Muscle layer of duodenum (tissue), 2 donors: Measurements from ENCODE around the gene TINAGL1.

Experiments used
- H3K27ac ChIP-seq: one replicate; pipeline ENCODE4 v1.7.0; 2013; ENCODE audit warnings: mild to moderate bottlenecking, low read length
- H3K27me3 ChIP-seq: one replicate; pipeline ENCODE4 v1.7.0; 2013; ENCODE audit warnings: low read depth, mild to moderate bottlenecking, control low read depth, low read length
- H3K36me3 ChIP-seq, 2 donors: one replicate each; pipeline ENCODE4 v1.7.0; 2013; ENCODE audit warnings: low read length in 2 of 2, control low read depth in 1 of 2, mild to moderate bottlenecking in 1 of 2; ENCODE audit not compliant: insufficient read depth in 2 of 2, control insufficient read depth in 1 of 2
- H3K4me1 ChIP-seq, 2 donors: one replicate each; pipeline ENCODE4 v1.7.0; 2013; ENCODE audit warnings: low read length in 2 of 2, mild to moderate bottlenecking in 2 of 2, control low read depth in 1 of 2, moderate library complexity in 1 of 2; ENCODE audit not compliant: insufficient read depth in 2 of 2, control insufficient read depth in 1 of 2
- H3K4me3 ChIP-seq, 2 donors: one replicate each; pipeline ENCODE4 v1.7.0; 2013; ENCODE audit warnings: low read length in 2 of 2, low read depth in 1 of 2, mild to moderate bottlenecking in 1 of 2
- H3K9me3 ChIP-seq, 2 donors: one replicate each; pipeline ENCODE4 v1.7.0; 2013; ENCODE audit warnings: low read length in 2 of 2, control low read depth in 1 of 2, mild to moderate bottlenecking in 1 of 2; ENCODE audit not compliant: control insufficient read depth in 1 of 2
- donor health status: healthy.

The TINAGL1 gene

DNA sequence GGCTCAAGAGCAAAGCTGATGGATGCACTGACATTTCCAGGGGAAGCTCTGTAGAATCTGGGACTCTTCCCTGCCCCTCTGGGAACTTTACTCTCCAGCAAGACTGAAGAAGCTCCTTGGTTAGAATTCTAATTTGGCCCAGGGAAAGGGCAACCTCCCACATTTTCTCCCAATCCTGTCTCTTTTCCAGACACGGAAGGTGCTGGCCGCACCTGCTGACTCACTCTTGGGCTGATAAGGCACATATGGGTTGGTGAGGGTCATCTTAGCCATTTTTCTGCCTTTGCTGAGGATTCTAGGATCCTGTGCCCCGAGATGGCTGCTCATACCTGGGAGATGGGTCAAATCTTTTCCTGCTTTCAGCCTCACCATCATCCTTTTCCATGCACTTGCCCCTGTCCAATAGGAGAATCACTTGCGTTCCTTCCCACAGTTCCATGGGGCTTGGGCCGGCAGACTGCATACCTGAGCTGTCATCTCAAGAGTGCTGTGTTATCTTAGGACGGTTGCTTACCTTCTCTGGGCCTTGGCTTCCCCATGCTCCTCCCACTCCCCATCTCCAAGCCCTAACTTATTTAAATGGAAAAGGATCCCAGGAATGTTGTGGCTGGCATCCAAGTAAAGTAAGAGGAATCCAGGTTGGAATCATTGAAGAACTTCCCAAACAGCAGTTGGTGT, 1.3 kb downstream of the TINAGL1 start:
- peak overlapping the region; percentile 98 for H3K27ac ChIP-seq
- no peaks in the 10 kb centered on the region for H3K36me3 ChIP-seq
- peaks cover 6 to 46% of the 10 kb centered on the region in 2 donors for H3K4me1 ChIP-seq
- H3K9me3 ChIP-seq: no peaks in the 10 kb centered on the region
- no peaks in the 10 kb centered on the region for H3K27me3 ChIP-seq
- H3K4me3 ChIP-seq: peak overlapping the region; percentile 73 to 91

DNA sequence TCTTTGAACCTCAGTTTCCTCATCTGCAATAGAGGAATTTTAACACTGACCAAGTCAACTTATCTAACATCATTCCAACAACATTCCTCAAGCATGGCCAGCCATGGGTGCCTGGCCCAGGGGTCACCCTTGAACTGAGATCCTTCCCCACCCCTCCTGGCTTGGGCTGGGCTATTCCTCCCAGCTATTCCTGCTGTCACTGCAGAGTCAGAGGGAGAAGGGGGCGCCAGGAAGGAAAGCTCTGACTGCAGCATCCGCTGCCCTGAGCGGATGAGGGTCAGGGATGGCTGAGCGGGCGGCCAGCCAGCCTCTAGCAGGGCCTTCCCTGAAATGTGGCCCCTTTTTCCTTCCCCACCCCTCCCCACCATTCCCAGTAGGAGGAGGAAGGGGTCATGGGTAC, 3.1 kb downstream of the TINAGL1 start:
- H3K27me3 ChIP-seq: no peaks in the 10 kb centered on the region
- peaks cover 0 to 10% of the 10 kb centered on the region in 2 donors for H3K36me3 ChIP-seq
- H3K4me3 ChIP-seq: peak overlapping the region; percentile 31 to 55
- H3K9me3 ChIP-seq: no peaks in the 10 kb centered on the region
- H3K4me1 ChIP-seq: peaks cover 10 to 52% of the 10 kb centered on the region in 2 donors
- H3K27ac ChIP-seq: peak overlapping the region; percentile 81

DNA sequence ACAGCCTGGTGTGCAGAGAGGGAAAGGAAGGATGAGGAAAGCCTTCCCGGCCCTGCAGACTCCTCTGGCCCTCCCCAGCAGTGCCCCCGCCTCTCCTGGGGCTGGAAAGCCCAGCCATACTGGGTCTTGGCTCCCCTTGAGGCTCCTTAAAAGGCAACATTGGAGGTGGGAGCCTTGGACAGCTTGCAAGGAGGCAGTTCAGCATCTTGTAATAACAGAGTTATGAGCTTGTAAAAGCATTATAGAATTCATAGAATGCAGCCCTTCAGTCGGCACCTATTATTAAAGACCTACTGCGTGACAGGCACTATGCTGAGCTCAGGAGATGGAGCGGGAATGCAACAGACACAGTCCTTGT, 4.2 kb downstream of the TINAGL1 start:
- Histone ChIP-seq H3K27me3 (no peaks in the 10 kb centered on the region), H3K36me3 (peaks cover 8 to 16% of the 10 kb centered on the region in 2 donors), H3K27ac (peak overlapping the region; percentile 81), H3K4me1 (peaks cover 10 to 51% of the 10 kb centered on the region in 2 donors), H3K4me3 (peak overlapping the region; percentile 47 to 55), H3K9me3 (no peaks in the 10 kb centered on the region)

DNA sequence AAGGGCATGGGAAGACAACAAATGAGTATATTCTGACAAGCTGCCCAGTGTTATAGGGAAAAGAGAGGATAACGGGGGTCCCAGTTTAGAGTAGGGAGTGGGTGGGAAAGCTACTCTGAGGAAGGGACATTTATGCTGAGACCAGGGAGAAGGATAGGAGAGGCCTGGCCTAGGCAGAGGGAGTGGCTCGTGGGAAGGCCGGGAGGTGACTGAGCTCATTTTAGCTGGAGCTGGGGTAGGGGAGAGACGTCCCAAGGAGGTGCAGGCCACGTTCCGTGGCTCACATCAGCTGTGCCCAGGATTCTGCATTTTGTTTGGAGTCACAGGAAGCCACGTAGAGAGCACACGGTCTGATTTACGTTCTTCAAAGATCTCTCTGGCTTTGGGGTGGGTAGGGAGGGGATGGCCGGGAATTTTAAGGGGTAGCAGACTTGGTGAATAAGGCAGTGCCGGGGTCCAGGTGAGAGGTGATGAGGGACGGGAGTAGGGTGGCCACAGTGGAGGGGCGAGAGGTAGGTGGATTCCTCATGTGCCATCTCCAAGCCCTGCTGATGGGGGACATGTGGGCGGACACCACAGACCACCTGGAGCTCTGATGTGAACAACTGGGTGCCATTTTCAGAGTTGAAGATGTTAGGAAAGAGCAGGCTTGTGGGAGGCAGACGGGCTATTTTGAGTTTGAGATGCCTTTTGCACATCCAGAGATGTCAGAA, 4.7 kb downstream of the TINAGL1 start:
- H3K4me3 ChIP-seq: peak overlapping the region; percentile 47 to 55
- H3K36me3 ChIP-seq: peaks cover 11 to 22% of the 10 kb centered on the region in 2 donors
- H3K27me3 ChIP-seq: no peaks in the 10 kb centered on the region
- no peaks in the 10 kb centered on the region for H3K9me3 ChIP-seq
- H3K27ac ChIP-seq: peak overlapping the region; percentile 81
- H3K4me1 ChIP-seq: peaks cover 10 to 46% of the 10 kb centered on the region in 2 donors

DNA sequence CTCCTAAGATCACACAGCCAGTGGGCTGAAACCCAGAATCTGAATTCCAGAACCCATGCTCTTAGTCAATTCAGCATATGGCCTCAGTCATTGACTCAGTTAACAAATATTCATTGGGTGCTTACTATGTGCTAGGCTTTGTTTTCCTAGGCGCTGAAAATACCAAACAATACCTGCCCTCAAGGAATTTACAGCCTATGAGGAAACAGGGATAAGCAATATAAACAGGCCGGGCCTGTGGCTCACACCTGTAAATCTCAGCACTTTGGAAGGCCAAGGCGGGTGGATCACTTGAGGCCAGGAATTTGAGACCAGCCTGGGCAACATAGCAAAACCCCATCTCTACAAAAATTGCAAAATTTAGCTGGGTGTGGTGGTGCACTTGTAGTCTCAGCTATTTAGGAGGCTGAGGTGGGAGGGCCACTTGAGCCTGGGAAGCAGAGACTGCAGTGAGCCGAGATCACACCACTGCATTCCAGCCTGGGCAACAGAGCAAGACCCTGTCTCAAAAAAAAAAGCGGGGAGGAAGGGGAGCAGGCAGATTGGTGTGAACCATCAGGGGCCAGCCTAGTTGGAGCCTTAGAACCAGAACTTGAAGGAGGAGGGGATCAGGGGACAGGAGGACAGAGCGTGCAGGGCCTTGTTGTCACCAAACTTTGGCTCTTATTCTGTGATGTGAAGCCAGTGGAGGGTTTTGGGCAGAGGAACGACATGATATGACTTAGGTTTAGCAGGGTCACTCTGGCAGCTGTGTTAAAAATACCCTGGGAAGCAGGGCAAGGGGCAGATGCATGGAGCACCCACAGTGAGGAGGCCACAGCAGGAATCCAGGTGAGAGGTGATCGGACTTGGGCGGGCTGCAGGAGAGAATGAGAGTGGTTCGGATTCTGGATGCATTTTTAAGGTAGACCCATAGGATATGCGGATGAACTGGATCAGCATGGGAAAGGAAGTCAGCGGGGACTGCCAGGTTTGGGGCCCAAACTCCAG, 5.8 kb downstream of the TINAGL1 start:
- Histone ChIP-seq H3K9me3 (no peaks in the 10 kb centered on the region), H3K4me3 (peak overlapping the region in 1 of 2 donors; percentile 3), H3K27me3 (no peaks in the 10 kb centered on the region), H3K27ac (peak overlapping the region; percentile 81), H3K4me1 (peaks cover 10 to 51% of the 10 kb centered on the region in 2 donors), H3K36me3 (peaks cover 15 to 22% of the 10 kb centered on the region in 2 donors)

DNA sequence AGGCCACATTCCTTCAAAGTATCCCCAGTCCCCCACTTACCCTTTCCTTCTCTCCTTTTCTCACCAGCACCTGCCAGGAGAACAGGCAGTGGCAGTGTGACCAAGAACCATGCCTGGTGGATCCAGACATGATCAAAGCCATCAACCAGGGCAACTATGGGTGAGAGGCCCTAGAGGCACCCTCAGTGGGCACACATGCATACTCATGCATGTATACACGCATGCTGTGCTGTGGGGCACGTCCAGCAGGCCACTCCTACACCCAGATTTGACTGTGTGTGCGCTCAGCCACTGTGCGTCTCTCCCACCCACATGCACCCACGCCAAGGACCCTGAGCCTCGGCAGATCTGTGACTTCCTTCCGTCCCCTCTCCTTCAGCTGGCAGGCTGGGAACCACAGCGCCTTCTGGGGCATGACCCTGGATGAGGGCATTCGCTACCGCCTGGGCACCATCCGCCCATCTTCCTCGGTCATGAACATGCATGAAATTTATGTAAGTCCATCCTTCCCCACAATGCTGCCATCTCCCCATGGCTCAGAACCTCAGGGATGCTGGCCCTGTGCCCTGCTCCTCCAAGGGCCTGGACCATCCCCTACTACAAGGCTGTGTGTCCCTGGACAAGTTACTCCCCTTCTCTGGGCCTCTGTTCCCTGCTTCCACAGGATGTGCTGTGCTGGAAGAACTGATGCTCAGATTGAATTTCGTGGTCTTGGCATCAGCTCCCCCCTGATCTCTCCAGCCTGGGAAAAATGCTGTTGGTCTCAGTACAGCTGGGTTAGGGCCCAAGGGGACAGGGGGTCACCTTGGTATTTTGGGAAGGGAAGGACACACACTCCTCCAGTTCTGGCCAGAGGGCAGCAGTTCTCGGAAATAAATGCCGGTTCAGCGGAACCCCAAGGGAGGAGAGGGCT, 7.0 kb downstream of the TINAGL1 start:
- no peaks in the 10 kb centered on the region for H3K27me3 ChIP-seq
- H3K4me3 ChIP-seq: no peak overlapping the region
- H3K4me1 ChIP-seq: peaks cover 14 to 64% of the 10 kb centered on the region in 2 donors
- H3K9me3 ChIP-seq: no peaks in the 10 kb centered on the region
- peak overlapping the region; percentile 81 for H3K27ac ChIP-seq
- H3K36me3 ChIP-seq: peaks cover 15 to 22% of the 10 kb centered on the region in 2 donors

DNA sequence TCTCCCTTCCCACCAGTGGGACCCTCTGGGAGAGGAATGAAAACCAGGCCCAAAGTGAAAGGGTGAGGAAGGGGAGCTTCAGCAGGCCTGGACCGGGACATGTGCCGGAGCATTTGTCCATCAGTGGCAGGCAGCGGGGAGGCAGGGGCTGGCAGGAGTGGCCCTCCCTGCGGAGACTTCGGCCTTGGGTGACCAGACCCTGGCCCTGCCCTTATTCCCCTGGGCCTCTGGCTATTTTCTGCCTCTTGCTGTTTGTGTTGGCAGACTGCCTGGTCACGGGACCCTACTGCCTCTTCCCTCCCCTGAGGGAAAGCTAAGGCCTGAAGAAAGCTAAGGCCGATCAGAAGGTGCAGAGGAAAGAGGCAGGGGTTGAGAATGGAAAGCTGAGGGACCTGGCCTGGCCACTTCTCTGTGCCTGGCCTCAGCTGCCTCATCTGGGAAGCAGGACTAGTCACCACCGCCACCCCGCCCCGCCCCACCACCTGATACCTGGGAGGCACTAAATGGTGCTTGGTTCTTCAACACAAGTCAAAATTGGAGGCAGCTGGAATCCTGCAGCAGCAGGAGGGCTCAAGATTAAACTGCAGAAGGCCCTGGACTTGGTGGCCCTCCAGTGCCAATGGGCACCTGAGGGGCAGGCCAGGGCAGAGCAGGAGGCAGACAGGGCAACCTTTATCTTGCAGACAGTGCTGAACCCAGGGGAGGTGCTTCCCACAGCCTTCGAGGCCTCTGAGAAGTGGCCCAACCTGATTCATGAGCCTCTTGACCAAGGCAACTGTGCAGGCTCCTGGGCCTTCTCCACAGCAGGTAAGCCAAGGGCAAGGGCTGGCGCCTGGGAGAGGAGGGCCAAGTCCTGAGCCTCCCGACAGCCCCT, 7.9 kb downstream of the TINAGL1 start:
- H3K27me3 ChIP-seq: no peaks in the 10 kb centered on the region
- peaks cover 15 to 22% of the 10 kb centered on the region in 2 donors for H3K36me3 ChIP-seq
- no peak overlapping the region for H3K4me3 ChIP-seq
- H3K27ac ChIP-seq: peak overlapping the region; percentile 81
- H3K4me1 ChIP-seq: peaks cover 16 to 69% of the 10 kb centered on the region in 2 donors
- no peaks in the 10 kb centered on the region for H3K9me3 ChIP-seq

DNA sequence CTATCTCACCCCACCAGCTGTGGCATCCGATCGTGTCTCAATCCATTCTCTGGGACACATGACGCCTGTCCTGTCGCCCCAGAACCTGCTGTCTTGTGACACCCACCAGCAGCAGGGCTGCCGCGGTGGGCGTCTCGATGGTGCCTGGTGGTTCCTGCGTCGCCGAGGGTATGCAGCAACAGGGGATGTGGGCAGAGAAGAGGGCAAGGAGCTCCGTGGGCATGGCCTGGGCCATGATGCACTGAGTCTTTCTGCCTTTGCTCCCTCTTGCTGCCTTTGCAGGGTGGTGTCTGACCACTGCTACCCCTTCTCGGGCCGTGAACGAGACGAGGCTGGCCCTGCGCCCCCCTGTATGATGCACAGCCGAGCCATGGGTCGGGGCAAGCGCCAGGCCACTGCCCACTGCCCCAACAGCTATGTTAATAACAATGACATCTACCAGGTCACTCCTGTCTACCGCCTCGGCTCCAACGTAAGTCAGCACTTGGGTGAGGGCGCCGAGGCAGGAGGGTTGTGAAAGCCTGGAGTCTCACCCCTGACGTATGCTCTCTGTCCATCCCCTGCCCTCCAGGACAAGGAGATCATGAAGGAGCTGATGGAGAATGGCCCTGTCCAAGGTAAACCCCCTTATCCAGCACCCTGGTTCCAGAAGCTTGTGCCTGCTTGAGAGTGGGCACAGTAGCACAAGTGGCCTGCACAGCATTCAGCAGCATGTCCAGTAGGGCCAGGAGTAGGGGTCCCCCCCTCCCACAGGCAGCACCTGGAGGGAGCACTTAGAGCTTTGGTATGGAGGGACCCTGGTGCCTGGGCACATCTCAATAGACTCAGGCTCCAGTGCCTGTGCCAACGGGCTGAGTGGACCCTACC, 8.8 kb downstream of the TINAGL1 start:
- peaks cover 16 to 64% of the 10 kb centered on the region in 2 donors for H3K4me1 ChIP-seq
- no peaks in the 10 kb centered on the region for H3K27me3 ChIP-seq
- H3K4me3 ChIP-seq: no peak overlapping the region
- no peaks in the 10 kb centered on the region for H3K9me3 ChIP-seq
- H3K27ac ChIP-seq: no peak overlapping the region
- H3K36me3 ChIP-seq: peaks cover 15 to 22% of the 10 kb centered on the region in 2 donors

DNA sequence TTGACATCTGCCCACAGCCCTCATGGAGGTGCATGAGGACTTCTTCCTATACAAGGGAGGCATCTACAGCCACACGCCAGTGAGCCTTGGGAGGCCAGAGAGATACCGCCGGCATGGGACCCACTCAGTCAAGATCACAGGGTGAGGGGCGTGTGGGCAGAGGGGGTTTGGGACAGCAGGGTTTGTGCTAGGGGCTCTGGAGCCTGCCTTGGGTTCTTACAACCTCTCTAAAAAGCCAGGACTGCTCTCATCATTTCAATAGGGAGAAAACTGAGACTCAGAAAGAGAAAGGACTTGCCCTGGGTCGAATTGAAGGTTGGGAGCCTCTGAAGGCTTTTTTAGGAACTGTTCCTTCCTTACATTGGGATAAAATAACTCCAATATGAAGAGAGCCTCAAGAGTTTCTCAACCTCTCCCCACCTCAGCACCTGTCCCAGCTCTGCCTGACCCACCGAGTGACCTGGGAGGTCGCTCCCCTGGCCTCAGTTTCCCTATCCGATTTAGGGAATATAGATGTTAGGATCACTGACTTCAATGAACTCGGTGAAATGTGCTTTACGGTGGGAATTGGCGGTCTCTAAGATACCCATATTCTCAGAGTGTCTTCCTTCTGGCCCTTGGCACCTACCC, 9.5 kb downstream of the TINAGL1 start:
- peaks cover 16 to 64% of the 10 kb centered on the region in 2 donors for H3K4me1 ChIP-seq
- no peak overlapping the region for H3K4me3 ChIP-seq
- peak overlapping the region; percentile 31 for H3K27ac ChIP-seq
- H3K27me3 ChIP-seq: no peaks in the 10 kb centered on the region
- H3K36me3 ChIP-seq: peaks cover 15 to 22% of the 10 kb centered on the region in 2 donors
- H3K9me3 ChIP-seq: no peaks in the 10 kb centered on the region
